ENCODE measurements around the gene CACNG6.
"Not testable (repeated sequence)": the region's sequence is repeated elsewhere in the genome, so short reads cannot be mapped to it uniquely, and the experiment has no call there.

Gene CACNG6

DNA sequence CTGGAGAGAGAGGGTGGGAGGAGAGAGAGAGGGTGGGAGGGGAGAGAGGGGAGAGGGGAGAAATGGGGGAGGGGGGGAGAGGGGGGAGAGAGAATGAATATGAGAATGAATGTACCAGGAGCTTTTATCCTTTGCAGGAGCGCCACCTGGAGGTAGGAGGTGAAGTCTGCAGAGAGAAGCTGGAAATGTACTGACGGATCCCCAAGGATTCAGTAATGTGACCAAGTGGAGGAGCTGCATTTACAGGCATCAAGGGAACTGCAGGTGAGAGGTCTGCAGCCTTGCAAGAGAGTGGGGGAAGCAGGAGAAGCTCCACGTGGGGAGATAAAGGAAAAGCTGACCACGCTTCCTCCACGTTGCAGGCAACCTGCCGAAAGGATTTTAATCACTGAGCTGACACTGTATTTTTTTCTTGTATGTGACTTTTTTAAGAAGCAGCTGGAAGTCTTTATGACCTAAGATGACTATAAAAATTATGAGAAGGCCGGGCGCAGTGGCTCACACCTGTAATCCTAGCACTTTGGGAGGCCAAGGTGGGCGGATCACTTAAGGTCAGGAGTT, 38.6 kb downstream of the CACNG6 start:
- peak; percentile 64 for DNase-seq
- in situ Hi-C loops (cut with HindIII; ENCODE audit: low pct_ligation_motif_present, low sequenced_read_pairs), result no loop called here
- TF ChIP-seq, protein P1, sequence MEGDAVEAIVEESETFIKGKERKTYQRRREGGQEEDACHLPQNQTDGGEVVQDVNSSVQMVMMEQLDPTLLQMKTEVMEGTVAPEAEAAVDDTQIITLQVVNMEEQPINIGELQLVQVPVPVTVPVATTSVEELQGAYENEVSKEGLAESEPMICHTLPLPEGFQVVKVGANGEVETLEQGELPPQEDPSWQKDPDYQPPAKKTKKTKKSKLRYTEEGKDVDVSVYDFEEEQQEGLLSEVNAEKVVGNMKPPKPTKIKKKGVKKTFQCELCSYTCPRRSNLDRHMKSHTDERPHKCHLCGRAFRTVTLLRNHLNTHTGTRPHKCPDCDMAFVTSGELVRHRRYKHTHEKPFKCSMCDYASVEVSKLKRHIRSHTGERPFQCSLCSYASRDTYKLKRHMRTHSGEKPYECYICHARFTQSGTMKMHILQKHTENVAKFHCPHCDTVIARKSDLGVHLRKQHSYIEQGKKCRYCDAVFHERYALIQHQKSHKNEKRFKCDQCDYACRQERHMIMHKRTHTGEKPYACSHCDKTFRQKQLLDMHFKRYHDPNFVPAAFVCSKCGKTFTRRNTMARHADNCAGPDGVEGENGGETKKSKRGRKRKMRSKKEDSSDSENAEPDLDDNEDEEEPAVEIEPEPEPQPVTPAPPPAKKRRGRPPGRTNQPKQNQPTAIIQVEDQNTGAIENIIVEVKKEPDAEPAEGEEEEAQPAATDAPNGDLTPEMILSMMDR (IDR thresholded peaks at IDR 0.05; ENCODE audit: low read depth, low read length, missing control alignments), result peak; percentile 83
- H3K27ac ChIP-seq, result no peak overlapping the region
- no peaks in the 10 kb centered on the region for H3K27me3 ChIP-seq (replicated peaks)
- H3K36me3 ChIP-seq (replicated peaks), result no peaks in the 10 kb centered on the region
- H3K4me3 ChIP-seq (ENCODE audit: low read depth, low read length), result no peak overlapping the region

DNA sequence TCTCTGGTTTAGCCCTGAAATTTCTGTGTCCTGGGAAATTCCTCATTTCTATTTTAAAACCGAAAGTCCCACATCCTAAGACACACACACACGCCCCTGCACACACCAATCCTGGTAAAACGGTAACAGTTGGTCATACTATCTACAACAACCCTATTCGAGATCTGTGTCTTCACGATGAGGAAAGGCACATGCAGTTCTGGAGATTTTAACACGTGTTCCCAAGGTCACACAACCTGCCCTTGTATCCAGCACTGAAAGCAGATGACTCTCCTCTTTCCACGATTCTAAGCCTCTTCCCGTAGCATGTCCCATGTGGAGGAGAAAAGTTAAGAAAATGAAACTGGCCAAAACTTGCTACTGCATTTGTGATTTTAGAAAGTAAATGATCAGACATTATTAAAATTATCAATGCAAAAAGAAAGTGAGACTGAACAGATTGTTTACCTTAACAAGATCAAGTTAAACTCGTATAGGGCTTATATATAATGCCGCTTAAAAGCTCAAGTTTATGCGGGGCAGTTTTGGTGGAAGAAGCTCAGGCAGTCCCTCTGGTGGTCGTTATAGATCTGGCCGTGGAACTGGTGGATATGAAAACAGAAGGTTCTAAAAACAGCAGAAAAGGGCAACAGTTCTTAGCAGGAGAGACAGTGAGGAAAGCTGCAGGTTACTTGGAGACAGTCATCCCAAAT, 39.6 kb downstream of the CACNG6 start:
- in situ Hi-C loops (cut with HindIII; ENCODE audit: low pct_ligation_motif_present, low sequenced_read_pairs), result no loop called here
- H3K27me3 ChIP-seq (replicated peaks), result no peaks in the 10 kb centered on the region
- no peaks in the 10 kb centered on the region for H3K36me3 ChIP-seq (replicated peaks)
- DNase-seq, result no peak
- TF ChIP-seq, protein P1 (IDR thresholded peaks at IDR 0.05; ENCODE audit: low read depth, low read length, missing control alignments), result peak; percentile 75
- H3K27ac ChIP-seq, result no peak overlapping the region
- H3K4me3 ChIP-seq (ENCODE audit: low read depth, low read length), result no peak overlapping the region

DNA sequence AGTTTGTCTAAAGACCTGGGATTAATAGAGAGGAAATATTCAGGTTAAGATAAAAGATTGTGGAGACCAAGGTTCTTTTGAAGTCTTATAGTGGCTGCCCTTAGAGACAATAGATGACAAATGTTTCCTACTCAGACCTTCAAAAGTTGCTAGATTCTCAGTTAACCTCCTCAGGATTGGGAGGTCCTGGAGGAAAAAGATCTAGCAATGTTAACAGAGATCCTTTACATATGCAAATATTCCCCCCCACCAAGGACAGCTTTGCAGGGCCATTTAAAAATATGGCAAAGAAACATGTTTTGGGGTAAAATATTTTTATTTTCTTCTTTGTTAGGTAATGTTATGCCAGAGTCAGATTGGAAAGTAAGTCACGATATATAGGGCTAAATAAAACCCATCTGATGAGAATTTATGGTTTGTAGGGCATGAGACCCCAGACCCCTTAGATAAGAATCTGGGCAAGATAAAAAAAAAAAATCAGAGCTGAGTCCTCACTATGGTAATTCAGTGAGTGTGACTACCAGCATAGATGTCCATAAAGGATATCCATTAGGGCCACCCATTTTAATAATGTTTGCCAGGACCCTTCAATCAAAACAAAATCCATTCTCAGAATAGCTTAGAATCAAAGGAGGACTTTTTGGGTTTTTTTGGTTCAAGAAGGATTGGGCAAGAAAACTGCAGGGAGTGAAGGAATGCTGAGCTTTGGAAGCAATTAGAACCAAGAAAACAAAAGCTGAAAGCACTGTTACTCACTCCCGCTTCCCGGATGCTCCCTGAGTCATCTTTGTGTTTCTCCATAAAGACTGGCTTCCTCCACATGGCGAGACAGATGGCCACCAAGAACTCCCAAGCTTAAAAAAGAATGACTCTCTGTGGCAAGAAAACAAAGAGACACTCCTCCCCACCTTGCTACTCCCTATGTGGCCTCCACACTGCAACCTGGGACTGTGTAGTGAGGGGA, 44.1 kb downstream of the CACNG6 start:
- Histone ChIP-seq H3K36me3 (replicated peaks) (no peaks in the 10 kb centered on the region), H3K27me3 (replicated peaks) (no peaks in the 10 kb centered on the region), H3K4me3 (ENCODE audit: low read depth, low read length) (no peak overlapping the region), H3K27ac (peak overlapping the region; percentile 65)
- in situ Hi-C loops (cut with HindIII; ENCODE audit: low pct_ligation_motif_present, low sequenced_read_pairs), result no loop called here
- DNase-seq, result peak; percentile 78
- TF ChIP-seq, protein P1 (IDR thresholded peaks at IDR 0.05; ENCODE audit: low read depth, low read length, missing control alignments), result no peak

DNA sequence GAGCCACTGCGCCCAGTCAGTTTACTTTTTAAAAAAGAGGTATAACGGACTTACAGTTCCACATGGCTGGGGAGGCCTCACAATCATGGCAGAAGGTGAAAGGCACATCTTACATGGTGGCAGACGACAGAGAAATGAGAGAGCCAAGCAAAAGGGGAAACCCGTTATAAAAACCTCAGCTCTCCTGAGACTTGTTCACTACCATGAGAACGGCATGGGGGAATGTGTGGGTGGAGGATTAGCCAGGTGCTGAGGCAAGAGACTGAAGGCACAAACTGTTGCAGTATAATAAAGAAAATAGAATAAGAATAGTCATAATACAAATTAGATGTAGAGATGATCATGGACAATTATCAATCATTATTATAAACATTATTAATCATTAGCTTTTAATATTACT, 45.1 kb downstream of the CACNG6 start:
- H3K4me3 ChIP-seq (ENCODE audit: low read depth, low read length); in situ Hi-C loops (cut with HindIII; ENCODE audit: low pct_ligation_motif_present, low sequenced_read_pairs); DNase-seq; H3K27me3 ChIP-seq (replicated peaks); H3K27ac ChIP-seq; H3K36me3 ChIP-seq (replicated peaks): not testable (repeated sequence)

DNA sequence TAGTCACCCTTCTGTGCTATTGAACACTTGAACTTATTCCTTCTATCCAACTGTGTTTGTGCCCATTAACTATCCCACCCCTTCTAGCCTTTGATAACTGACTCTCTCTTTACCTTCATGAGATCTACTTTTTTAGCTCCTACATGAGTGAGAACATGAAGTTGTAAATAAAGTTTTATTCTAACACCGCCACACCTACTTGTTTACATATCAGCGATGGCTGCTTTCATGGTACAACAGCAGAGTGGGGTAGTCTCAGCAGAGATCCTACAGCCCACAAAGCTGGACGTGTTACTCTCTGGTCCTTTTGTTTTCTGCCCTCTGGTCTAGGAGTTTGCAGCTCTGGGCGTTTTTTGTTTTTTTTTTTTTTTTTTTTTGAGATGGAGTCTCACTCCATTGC, 48.6 kb downstream of the CACNG6 start:
- in situ Hi-C loops (cut with HindIII; ENCODE audit: low pct_ligation_motif_present, low sequenced_read_pairs), result no loop called here
- DNase-seq, result no peak
- H3K36me3 ChIP-seq (replicated peaks), result no peaks in the 10 kb centered on the region
- H3K27ac ChIP-seq, result no peak overlapping the region
- H3K4me3 ChIP-seq (ENCODE audit: low read depth, low read length), result no peak overlapping the region
- H3K27me3 ChIP-seq (replicated peaks), result no peaks in the 10 kb centered on the region
- TF ChIP-seq, protein P1 (IDR thresholded peaks at IDR 0.05; ENCODE audit: low read depth, low read length, missing control alignments), result no peak

Data from brain microvascular endothelial cell (primary cell).